Activated CD8-positive, alpha-beta T cell treated with anti-CD3 and anti-CD28 coated beads, Interleukin-2, amount 10 ng/mL, durations not matched to agents 7 days and 5 days (primary cell): Measurements from ENCODE around the gene FAM83G. TPM values are rescaled to one million over a fixed set of nuclear protein-coding genes. Genes with fewer than 3 reads are reported as not detected.
"Not testable (repeated sequence)": the region's sequence is repeated elsewhere in the genome, so short reads cannot be mapped to it uniquely, and the experiment has no call there.

Experiments
- ATAC-seq: fragments of 150-1000 bp; cut with Tn5 transposase; one replicate; pipeline ENCODE4 v1.10.0; 2021; ENCODE audit warnings: moderate library complexity
- CTCF ChIA-PET: fragments of 350-600 bp; sonication (Branson Sonifier 250); formaldehyde crosslinking; loops from one replicate; lab custom pipeline; 2021; ENCODE audit warnings: antibody characterized with exemption; lab: Charles Lee
- POLR2A ChIA-PET: fragments of 350-600 bp; sonication (Branson Sonifier 250); formaldehyde crosslinking; loops from one replicate; lab custom pipeline; 2021; ENCODE audit warnings: antibody characterized with exemption; lab: Charles Lee
- DNase-seq: peaks from one replicate; pipeline ENCODE4 v3.0.0-alpha.2; 2020
- H3K27ac Mint-ChIP-seq: one replicate; pipeline ENCODE4 v1.8.0; 2021; ENCODE audit warnings: mild to moderate bottlenecking, mixed read lengths
- H3K27me3 Mint-ChIP-seq: one replicate; pipeline ENCODE4 v1.8.0; 2021; ENCODE audit warnings: low read depth, mixed read lengths
- H3K36me3 Mint-ChIP-seq: one replicate; pipeline ENCODE4 v1.8.0; 2021; ENCODE audit warnings: low read depth, mixed read lengths
- H3K4me1 Mint-ChIP-seq: one replicate; pipeline ENCODE4 v1.8.0; 2021; ENCODE audit warnings: low read depth, mixed read lengths
- H3K4me3 Mint-ChIP-seq: one replicate; pipeline ENCODE4 v1.8.0; 2021; ENCODE audit warnings: mild to moderate bottlenecking, mixed read lengths
- H3K9me3 Mint-ChIP-seq: one replicate; pipeline ENCODE4 v1.8.0; 2022; ENCODE audit warnings: mixed read lengths; ENCODE audit not compliant: insufficient read depth
- total RNA-seq, 2 experiments: library from RNA; stranded (reverse); gene quantifications; one replicate each; pipeline ENCODE4 v1.2.3, GENCODE V29; 2021

FAM83G gene
- total RNA-seq, 2 experiments from 2014 or later = 4.0 to 4.5 TPM

- H3K27ac Mint-ChIP-seq = no peak overlapping the region
- no peak overlapping the region for H3K4me3 Mint-ChIP-seq
- ATAC-seq (no peak), DNase-seq (no peak)
- POLR2A ChIA-PET = interaction anchor here (1.1 to 1.9 kb wide), 2 partner anchors 10 to 12 kb away, joined by 3 to 4 read pairs; partner anchors contain the start of gene SLC5A10
- H3K27me3 Mint-ChIP-seq = no peaks in the 10 kb centered on the region
- no peaks in the 10 kb centered on the region for H3K36me3 Mint-ChIP-seq
- CTCF ChIA-PET = interaction anchor here (0.6 to 2.7 kb wide), 45 partner anchors 8 to 335 kb away, joined by 3 to 21 read pairs (median 5); partner anchors contain the start of genes PRPSAP2 and SLC5A10
- H3K9me3 Mint-ChIP-seq = no peaks in the 10 kb centered on the region
- peaks cover 6% of the 10 kb centered on the region for H3K4me1 Mint-ChIP-seq
These were observed 42.7 kb downstream of the FAM83G start for GRCh38 chr17:18961634-18962493.

- peak; percentile 96 for ATAC-seq
- Mint-ChIP-seq H3K4me3 (no peak overlapping the region), H3K36me3 (no peaks in the 10 kb centered on the region), H3K27me3 (no peaks in the 10 kb centered on the region), H3K27ac (no peak overlapping the region), H3K9me3 (no peaks in the 10 kb centered on the region), H3K4me1 (peaks cover 11% of the 10 kb centered on the region)
- CTCF ChIA-PET = interaction anchor here (0.6 to 2.7 kb wide), 47 partner anchors 9 to 334 kb away, joined by 3 to 21 read pairs (median 5); partner anchors contain the start of genes FAM83G, PRPSAP2 and SLC5A10
- peak; percentile 85 for DNase-seq
- POLR2A ChIA-PET = interaction anchor here (0.6 to 1.9 kb wide), 3 partner anchors 9 to 318 kb away, joined by 3 to 5 read pairs (median 4); partner anchors contain the start of gene SLC5A10
These were observed 43.6 kb downstream of the FAM83G start for GRCh38 chr17:18960803-18961511.

- Mint-ChIP-seq H3K27ac (peak overlapping the region; percentile 76), H3K9me3 (no peaks in the 10 kb centered on the region)
These were observed 44.3 kb downstream of the FAM83G start for GRCh38 chr17:18960241-18960665.

GRCh38 chr17:18959845-18960240 is 44.7 kb downstream of the FAM83G start:
- no peaks in the 10 kb centered on the region for H3K9me3 Mint-ChIP-seq
- POLR2A ChIA-PET = interaction anchor here (1.9 kb wide), 1 partner anchor 10 kb away, joined by 4 read pairs; no protein-coding TSS in a partner anchor
- no peaks in the 10 kb centered on the region for H3K27me3 Mint-ChIP-seq
- H3K4me1 Mint-ChIP-seq = peaks cover 21% of the 10 kb centered on the region
- CTCF ChIA-PET = interaction anchor here (0.7 to 2.4 kb wide), 15 partner anchors 8 to 99 kb away, joined by 3 to 21 read pairs (median 8); partner anchors contain the start of genes FAM83G and SLC5A10
- H3K36me3 Mint-ChIP-seq = no peaks in the 10 kb centered on the region
- H3K27ac Mint-ChIP-seq = peak overlapping the region; percentile 76
- H3K4me3 Mint-ChIP-seq = no peak overlapping the region
- DNase-seq (no peak), ATAC-seq (no peak)

More at GRCh38 chr17:18960241-18960665, 44.3 kb downstream of the FAM83G start:
- H3K4me1 Mint-ChIP-seq = peaks cover 17% of the 10 kb centered on the region
- ChIA-PET POLR2A (interaction anchor here (0.6 to 1.9 kb wide), 3 partner anchors 8 to 318 kb away, joined by 3 to 5 read pairs (median 4); partner anchors contain the start of gene SLC5A10), CTCF (interaction anchor here (0.7 to 2.7 kb wide), 30 partner anchors 8 to 334 kb away, joined by 3 to 21 read pairs (median 8); partner anchors contain the start of genes FAM83G, PRPSAP2 and SLC5A10)
- no peaks in the 10 kb centered on the region for H3K27me3 Mint-ChIP-seq
- no peak for ATAC-seq
- no peak overlapping the region for H3K4me3 Mint-ChIP-seq
- H3K36me3 Mint-ChIP-seq = no peaks in the 10 kb centered on the region
- no peak for DNase-seq

GRCh38 chr17:18959071-18959844 is 45.3 kb downstream of the FAM83G start:
- ChIA-PET POLR2A (interaction anchor here (0.5 kb wide), 1 partner anchor 17 kb away, joined by 3 read pairs; no protein-coding TSS in a partner anchor), CTCF (interaction anchor here (0.9 to 2.4 kb wide), 3 partner anchors 10 to 59 kb away, joined by 3 to 20 read pairs (median 10); no protein-coding TSS in a partner anchor)
- Mint-ChIP-seq H3K4me3 (no peak overlapping the region), H3K9me3 (no peaks in the 10 kb centered on the region), H3K27ac (no peak overlapping the region), H3K4me1 (peaks cover 26% of the 10 kb centered on the region), H3K36me3 (no peaks in the 10 kb centered on the region), H3K27me3 (no peaks in the 10 kb centered on the region)
- DNase-seq (no peak), ATAC-seq (no peak)

- DNase-seq = no peak
- no peak for ATAC-seq
- Mint-ChIP-seq H3K4me1 (peaks cover 31% of the 10 kb centered on the region), H3K36me3 (no peaks in the 10 kb centered on the region), H3K27ac (no peak overlapping the region), H3K9me3 (no peaks in the 10 kb centered on the region), H3K27me3 (no peaks in the 10 kb centered on the region), H3K4me3 (no peak overlapping the region)
- POLR2A ChIA-PET = interaction anchor here (0.5 kb wide), 1 partner anchor 16 kb away, joined by 3 read pairs; no protein-coding TSS in a partner anchor
- CTCF ChIA-PET = interaction anchor here (0.9 to 1.4 kb wide), 3 partner anchors 20 to 60 kb away, joined by 3 read pairs; no protein-coding TSS in a partner anchor
These were observed 46.0 kb downstream of the FAM83G start for GRCh38 chr17:18958611-18959010.

GRCh38 chr17:18957831-18958230 is 46.7 kb downstream of the FAM83G start:
- ChIA-PET POLR2A (no interaction called here), CTCF (interaction anchor here (1.3 to 1.4 kb wide), 2 partner anchors 19 to 59 kb away, joined by 3 read pairs; no protein-coding TSS in a partner anchor)
- DNase-seq (no peak), ATAC-seq (no peak)
- H3K36me3 Mint-ChIP-seq = no peaks in the 10 kb centered on the region
- H3K4me3 Mint-ChIP-seq = no peak overlapping the region
- H3K9me3 Mint-ChIP-seq = no peaks in the 10 kb centered on the region
- H3K27me3 Mint-ChIP-seq = no peaks in the 10 kb centered on the region
- peaks cover 31% of the 10 kb centered on the region for H3K4me1 Mint-ChIP-seq
- H3K27ac Mint-ChIP-seq = no peak overlapping the region

GRCh38 chr17:18956581-18956980 is 48.0 kb downstream of the FAM83G start:
- Mint-ChIP-seq H3K27me3 (no peaks in the 10 kb centered on the region), H3K9me3 (no peaks in the 10 kb centered on the region), H3K36me3 (no peaks in the 10 kb centered on the region), H3K4me1 (peaks cover 31% of the 10 kb centered on the region), H3K4me3 (no peak overlapping the region), H3K27ac (no peak overlapping the region)
- DNase-seq (no peak), ATAC-seq (no peak)
- CTCF ChIA-PET = interaction anchor here (1.0 to 1.1 kb wide), 3 partner anchors 13 to 331 kb away, joined by 3 to 4 read pairs (median 3); no protein-coding TSS in a partner anchor
- POLR2A ChIA-PET = interaction anchor here (0.7 kb wide), 1 partner anchor 97 kb away, joined by 3 read pairs; no protein-coding TSS in a partner anchor

- not testable (repeated sequence) for H3K27me3 Mint-ChIP-seq, ATAC-seq, H3K9me3 Mint-ChIP-seq, DNase-seq, H3K36me3 Mint-ChIP-seq
- ChIA-PET CTCF (interaction anchor here (0.9 to 1.1 kb wide), 4 partner anchors 12 to 330 kb away, joined by 3 to 4 read pairs (median 3); no protein-coding TSS in a partner anchor), POLR2A (interaction anchor here (0.7 to 2.0 kb wide), 3 partner anchors 55 to 99 kb away, joined by 3 to 6 read pairs (median 3); no protein-coding TSS in a partner anchor)
- H3K4me1 Mint-ChIP-seq = peaks cover 31% of the 10 kb centered on the region
- H3K27ac Mint-ChIP-seq = peak overlapping the region; percentile 91
- peak overlapping the region; percentile 53 for H3K4me3 Mint-ChIP-seq
These were observed 48.5 kb downstream of the FAM83G start for GRCh38 chr17:18956021-18956420.

GRCh38 chr17:18955009-18955408 is 49.6 kb downstream of the FAM83G start:
- no peaks in the 10 kb centered on the region for H3K36me3 Mint-ChIP-seq
- peaks cover 2% of the 10 kb centered on the region for H3K27me3 Mint-ChIP-seq
- peaks cover 25% of the 10 kb centered on the region for H3K4me1 Mint-ChIP-seq
- H3K9me3 Mint-ChIP-seq = no peaks in the 10 kb centered on the region
- peak overlapping the region; percentile 91 for H3K27ac Mint-ChIP-seq
- DNase-seq (no peak), ATAC-seq (no peak)
- ChIA-PET CTCF (interaction anchor here (0.7 to 1.2 kb wide), 3 partner anchors 12 to 52 kb away, joined by 3 read pairs; no protein-coding TSS in a partner anchor), POLR2A (interaction anchor here (0.6 to 2.0 kb wide), 5 partner anchors 18 to 98 kb away, joined by 3 to 6 read pairs (median 3); no protein-coding TSS in a partner anchor)
- peak overlapping the region; percentile 53 for H3K4me3 Mint-ChIP-seq
